ENCODE measurements around the gene DTD1. TPM values are rescaled to one million over a fixed set of nuclear protein-coding genes. Genes with fewer than 3 reads are reported as not detected.

DTD1 gene
- total RNA-seq, 2 donors from 2014 or later = 31.2 to 51.6 TPM

- Histone ChIP-seq H3K36me3 (peaks cover 0 to 4% of the 10 kb centered on the region in 2 donors), H3K4me3 (no peak overlapping the region), H3K4me1 (replicated peaks) (no peaks in the 10 kb centered on the region), H3K9me3 (no peaks in the 10 kb centered on the region), H3K27ac (no peak overlapping the region), H3K27me3 (replicated peaks; ENCODE audit: insufficient read depth) (no peaks in the 10 kb centered on the region)
- WGBS = 100% methylated on average over 1 of the region's 1 CpG
- no peak for DNase-seq (ENCODE audit: low spot score)
- TF ChIP-seq POLR2AphosphoS5 (IDR thresholded peaks at IDR 0.05) (no peak), POLR2A (IDR thresholded peaks at IDR 0.05) (no peak), CTCF (IDR thresholded peaks at IDR 0.05) (no peak)
- intact Hi-C loops (cut with DNase I) = no loop called here
Measured at GRCh38 chr20:18545566-18545965, 42.3 kb upstream of the DTD1 start.

- Histone ChIP-seq H3K36me3 (peaks cover 0 to 4% of the 10 kb centered on the region in 2 donors), H3K27ac (no peak overlapping the region), H3K4me3 (no peak overlapping the region), H3K4me1 (replicated peaks) (no peaks in the 10 kb centered on the region), H3K27me3 (replicated peaks; ENCODE audit: insufficient read depth) (no peaks in the 10 kb centered on the region), H3K9me3 (no peaks in the 10 kb centered on the region)
- intact Hi-C loops (cut with DNase I) = no loop called here
- no peak for TF ChIP-seq POLR2AphosphoS5 (IDR thresholded peaks at IDR 0.05)
- TF ChIP-seq POLR2A (IDR thresholded peaks at IDR 0.05) = no peak
- no peak for TF ChIP-seq CTCF (IDR thresholded peaks at IDR 0.05)
- WGBS = 96% methylated on average over 3 of the region's 3 CpGs
- DNase-seq (ENCODE audit: low spot score) = no peak
Measured at GRCh38 chr20:18548465-18548864, 39.4 kb upstream of the DTD1 start.

GRCh38 chr20:18553746-18554145 is 34.1 kb upstream of the DTD1 start:
- Histone ChIP-seq H3K9me3 (no peaks in the 10 kb centered on the region), H3K4me3 (no peak overlapping the region), H3K4me1 (replicated peaks) (no peaks in the 10 kb centered on the region), H3K27me3 (replicated peaks; ENCODE audit: insufficient read depth) (no peaks in the 10 kb centered on the region), H3K36me3 (no peaks in the 10 kb centered on the region), H3K27ac (no peak overlapping the region)
- TF ChIP-seq POLR2A (IDR thresholded peaks at IDR 0.05) (no peak), CTCF (IDR thresholded peaks at IDR 0.05) (no peak), POLR2AphosphoS5 (IDR thresholded peaks at IDR 0.05) (no peak)
- WGBS = 95% methylated on average over 8 of the region's 8 CpGs
- intact Hi-C loops (cut with DNase I) = no loop called here
- DNase-seq (ENCODE audit: low spot score) = no peak

GRCh38 chr20:18566892-18567738 is 20.7 kb upstream of the DTD1 start, which contains the start of gene SMIM26:
Gene SMIM26 (plus strand): TSS chr20:18567432. CDS start chr20:18567479, 47 bp downstream.
- peak; percentile 93 for DNase-seq (ENCODE audit: low spot score)
- no peaks in the 10 kb centered on the region for H3K27me3 ChIP-seq (replicated peaks; ENCODE audit: insufficient read depth)
- peak within 1 kb of the TSS; percentile 78 to 87 for H3K27ac ChIP-seq
- no peaks in the 10 kb centered on the region for H3K9me3 ChIP-seq
- intact Hi-C loops (cut with DNase I) = no loop called here
- under 1% methylated on average over 51 of the region's 51 CpGs for WGBS
- no peaks in the 10 kb centered on the region for H3K36me3 ChIP-seq
- H3K4me1 ChIP-seq (replicated peaks) = peaks cover 2% of the 10 kb centered on the region
- H3K4me3 ChIP-seq = peak within 1 kb of the TSS; percentile 66 to 69
- TF ChIP-seq POLR2AphosphoS5 (IDR thresholded peaks at IDR 0.05) = peak; percentile 97
- no peak for TF ChIP-seq CTCF (IDR thresholded peaks at IDR 0.05)
- peak; percentile 32 for TF ChIP-seq POLR2A (IDR thresholded peaks at IDR 0.05)

GRCh38 chr20:18567739-18568091 is 20.1 kb upstream of the DTD1 start:
- no peak for DNase-seq (ENCODE audit: low spot score)
- H3K9me3 ChIP-seq = no peaks in the 10 kb centered on the region
- H3K4me3 ChIP-seq = peak overlapping the region; percentile 66 to 69
- peaks cover 2% of the 10 kb centered on the region for H3K4me1 ChIP-seq (replicated peaks)
- peak overlapping the region; percentile 78 to 87 for H3K27ac ChIP-seq
- TF ChIP-seq CTCF (IDR thresholded peaks at IDR 0.05) (no peak), POLR2AphosphoS5 (IDR thresholded peaks at IDR 0.05) (no peak), POLR2A (IDR thresholded peaks at IDR 0.05) (no peak)
- H3K27me3 ChIP-seq (replicated peaks; ENCODE audit: insufficient read depth) = no peaks in the 10 kb centered on the region
- no peaks in the 10 kb centered on the region for H3K36me3 ChIP-seq
- intact Hi-C loops (cut with DNase I) = no loop called here
- 4% methylated on average over 6 of the region's 6 CpGs for WGBS
